Astrocyte of the spinal cord (primary cell): ENCODE measurements around the gene CTSK.

ENCODE experiments used
- DNase-seq: peaks from one replicate; pipeline ENCODE4 v3.0.0; 2011; ENCODE audit warnings: low read depth, low spot score
- H3K4me3 ChIP-seq: 2 replicates; pipeline ENCODE4 v1.5.1; 2011; ENCODE audit warnings: low read depth, mild to moderate bottlenecking, low read length, moderate library complexity
- in situ Hi-C: cut with HindIII; loops from 2 replicates; pipeline ENCODE4 v1.10.0; 2017; ENCODE audit warnings: low sequenced_read_pairs
- TF ChIP-seq, protein P1 (sequence below): IDR thresholded peaks from 2 replicates; pipeline ENCODE4 v1.5.1; 2012; ENCODE audit warnings: low read depth, mild to moderate bottlenecking, low read length, inconsistent platforms

The CTSK gene

DNA sequence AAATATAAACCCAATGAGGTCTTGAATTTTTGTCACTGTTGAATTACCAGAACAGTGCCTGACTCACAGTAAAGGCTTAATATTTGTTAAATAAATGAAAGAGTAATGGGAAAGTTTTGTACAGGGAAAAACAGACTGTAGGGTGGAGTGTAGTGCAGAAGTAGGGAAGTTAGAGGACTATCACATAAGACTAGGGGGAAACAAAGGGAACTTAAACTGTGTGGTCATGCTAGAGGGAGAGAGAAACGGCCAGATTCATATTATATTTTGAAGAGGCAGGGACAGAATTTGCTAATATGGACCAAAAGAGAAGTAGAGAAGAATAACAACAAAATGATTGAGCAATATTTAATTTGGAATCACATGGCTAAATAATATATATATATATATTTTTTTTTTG is 14.8 kb downstream of the CTSK start:
- DNase-seq: no peak
- H3K4me3 ChIP-seq: no peak overlapping the region
- TF ChIP-seq, protein P1, sequence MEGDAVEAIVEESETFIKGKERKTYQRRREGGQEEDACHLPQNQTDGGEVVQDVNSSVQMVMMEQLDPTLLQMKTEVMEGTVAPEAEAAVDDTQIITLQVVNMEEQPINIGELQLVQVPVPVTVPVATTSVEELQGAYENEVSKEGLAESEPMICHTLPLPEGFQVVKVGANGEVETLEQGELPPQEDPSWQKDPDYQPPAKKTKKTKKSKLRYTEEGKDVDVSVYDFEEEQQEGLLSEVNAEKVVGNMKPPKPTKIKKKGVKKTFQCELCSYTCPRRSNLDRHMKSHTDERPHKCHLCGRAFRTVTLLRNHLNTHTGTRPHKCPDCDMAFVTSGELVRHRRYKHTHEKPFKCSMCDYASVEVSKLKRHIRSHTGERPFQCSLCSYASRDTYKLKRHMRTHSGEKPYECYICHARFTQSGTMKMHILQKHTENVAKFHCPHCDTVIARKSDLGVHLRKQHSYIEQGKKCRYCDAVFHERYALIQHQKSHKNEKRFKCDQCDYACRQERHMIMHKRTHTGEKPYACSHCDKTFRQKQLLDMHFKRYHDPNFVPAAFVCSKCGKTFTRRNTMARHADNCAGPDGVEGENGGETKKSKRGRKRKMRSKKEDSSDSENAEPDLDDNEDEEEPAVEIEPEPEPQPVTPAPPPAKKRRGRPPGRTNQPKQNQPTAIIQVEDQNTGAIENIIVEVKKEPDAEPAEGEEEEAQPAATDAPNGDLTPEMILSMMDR: no peak
- in situ Hi-C loops: no loop called here

DNA sequence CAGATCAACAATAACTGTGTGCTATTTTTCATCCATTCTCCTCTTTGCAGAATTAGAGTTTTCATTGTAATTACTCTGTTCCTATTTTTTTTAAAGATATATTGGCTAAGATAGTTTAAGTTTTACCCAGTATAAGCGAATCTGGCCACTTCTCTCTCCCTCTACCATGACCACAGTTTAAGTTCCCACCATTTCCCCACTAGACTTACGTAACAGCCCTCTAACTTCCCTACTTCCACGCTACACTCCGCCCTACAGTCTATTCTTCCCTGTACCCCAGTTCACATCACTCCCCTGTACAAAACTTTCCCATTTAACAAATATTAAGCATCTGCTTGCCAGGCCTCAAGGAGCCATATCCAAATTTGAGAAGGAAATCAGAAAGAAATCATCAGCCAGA is 16.5 kb downstream of the CTSK start:
- in situ Hi-C loops: no loop called here
- DNase-seq: no peak

DNA sequence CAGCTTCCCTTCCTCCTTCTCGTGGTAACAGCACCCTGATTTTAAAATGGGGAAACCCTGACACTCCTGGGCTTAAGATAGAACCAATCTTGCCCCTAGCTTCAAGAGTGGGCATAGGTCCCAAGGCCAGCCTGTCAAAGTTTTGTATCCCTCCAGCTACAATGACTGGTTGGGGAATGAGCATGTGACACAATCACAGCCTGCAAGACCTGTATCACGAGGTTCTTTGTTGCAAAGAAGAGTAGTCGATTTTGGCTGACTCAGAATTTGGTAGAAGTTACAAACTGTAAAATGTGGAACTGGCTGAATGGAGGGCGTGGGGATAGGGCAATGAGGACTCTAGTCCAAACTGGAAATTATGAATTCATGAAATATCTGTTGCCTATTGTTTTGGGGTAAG is 18.7 kb downstream of the CTSK start:
- in situ Hi-C loops: no loop called here
- no peak overlapping the region for H3K4me3 ChIP-seq
- DNase-seq: no peak
- TF ChIP-seq, protein P1: no peak

More for the DNA sequence above, 16.5 kb downstream of the CTSK start:
- no peak overlapping the region for H3K4me3 ChIP-seq
- TF ChIP-seq, protein P1: no peak

DNA sequence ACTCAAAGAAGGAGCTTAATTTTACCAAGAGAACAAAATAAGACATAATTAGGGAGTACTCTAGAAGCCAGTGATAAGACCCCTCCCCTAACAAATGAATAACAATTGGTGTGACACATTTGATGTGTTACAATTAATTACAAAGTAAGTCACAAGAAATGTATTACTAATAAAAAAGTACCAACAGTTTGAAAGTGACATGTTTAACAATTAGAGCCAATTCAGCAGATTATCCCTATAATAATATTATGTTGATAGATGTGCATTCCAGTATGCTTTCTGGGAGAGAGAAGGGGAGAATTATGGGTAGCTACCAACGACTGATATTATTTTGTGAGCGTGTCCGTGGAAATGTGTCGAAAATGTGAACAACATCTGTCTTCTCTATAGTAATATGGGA is 19.1 kb downstream of the CTSK start:
- TF ChIP-seq, protein P1: no peak
- in situ Hi-C loops: no loop called here
- H3K4me3 ChIP-seq: no peak overlapping the region
- no peak for DNase-seq

DNA sequence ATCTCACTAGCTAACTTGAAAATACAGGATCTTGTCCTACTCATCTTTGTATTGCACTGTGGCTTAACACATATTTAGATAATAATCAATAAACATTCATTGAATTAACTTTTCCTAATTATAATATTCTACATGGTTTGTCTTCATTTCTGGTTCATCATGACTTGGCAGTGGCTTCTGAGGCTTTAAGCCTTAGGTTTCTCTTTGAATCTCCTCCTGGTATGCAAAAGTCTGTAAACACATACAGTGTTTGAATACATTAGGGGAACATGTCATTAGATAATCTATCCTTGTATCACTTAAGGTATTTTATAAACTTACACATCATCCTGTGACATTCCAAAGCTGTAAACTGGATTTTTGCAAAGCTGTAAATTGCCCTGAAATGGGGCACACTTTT is 20.6 kb downstream of the CTSK start:
- in situ Hi-C loops: no loop called here
- DNase-seq: no peak
- TF ChIP-seq, protein P1: no peak
- no peak overlapping the region for H3K4me3 ChIP-seq

DNA sequence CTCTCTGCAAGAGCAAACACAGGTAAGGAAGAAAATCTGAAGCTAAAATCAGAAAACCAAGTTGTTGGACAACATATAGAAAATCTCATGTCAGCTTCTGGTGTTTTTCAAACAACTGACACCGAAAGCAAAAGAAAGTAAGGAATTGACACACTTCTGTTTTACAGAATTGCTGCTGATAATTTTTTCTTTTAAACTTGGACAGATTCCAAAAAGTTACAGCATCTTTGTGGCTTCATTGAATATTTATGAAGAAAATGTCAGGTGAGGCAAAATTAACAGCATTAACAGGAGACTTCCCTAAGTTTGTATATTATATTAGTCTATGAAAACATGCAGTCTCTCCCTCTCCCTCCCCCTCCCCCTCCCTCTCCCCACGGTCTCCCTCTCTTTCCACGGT is 27.6 kb downstream of the CTSK start:
- no peak overlapping the region for H3K4me3 ChIP-seq
- no peak for DNase-seq
- in situ Hi-C loops: no loop called here
- TF ChIP-seq, protein P1: no peak

DNA sequence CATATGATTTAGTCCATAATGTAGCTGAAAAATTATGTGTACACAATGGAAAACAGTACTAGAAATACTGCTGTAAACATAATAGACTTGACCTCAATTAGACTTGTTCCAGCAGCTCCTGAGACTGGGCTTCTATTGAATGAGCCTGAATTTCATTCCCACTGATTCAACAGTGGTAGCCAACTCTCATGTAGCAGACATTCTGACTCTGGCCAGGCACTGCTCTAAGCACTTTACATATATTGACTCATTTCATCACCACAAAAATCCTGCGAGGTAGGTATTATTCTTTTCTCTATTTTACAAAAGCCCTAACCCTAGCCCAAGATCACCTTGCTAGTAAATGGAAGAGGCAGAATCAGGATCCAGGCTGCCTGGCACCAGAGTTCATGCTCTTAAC is 29.7 kb downstream of the CTSK start:
- no peak for DNase-seq
- H3K4me3 ChIP-seq: no peak overlapping the region
- in situ Hi-C loops: no loop called here
- TF ChIP-seq, protein P1: no peak
